IMR-90 (cell line): ENCODE results near the gene TMEM263. TPM values are rescaled to one million over a fixed set of nuclear protein-coding genes. Genes with fewer than 3 reads are reported as not detected.

Source experiments
- ATAC-seq: fragments of 200-7000 bp; cut with Tn5 transposase; 2 replicates; pipeline ENCODE4 v1.9.1; 2020; ENCODE audit warnings: low read depth, mild to moderate bottlenecking, moderate library complexity
- BruUV-seq: library from RNA; stranded (reverse); fragments of 400-500 nt; replicated peaks from 2 replicates; lab custom pipeline; 2021; lab: Mats Ljungman, UMichigan
- CTCF ChIA-PET: fragments of 300-600 bp; formaldehyde crosslinking; extraction: SDS; loops from one replicate; lab custom pipeline; 2021; ENCODE audit warnings: antibody characterized with exemption; lab: Yijun Ruan, JAX
- POLR2A ChIA-PET: fragments of 300-600 bp; sonication (Branson Sonifier 250); formaldehyde crosslinking; loops from one replicate; lab custom pipeline; 2022; ENCODE audit warnings: antibody characterized with exemption; ENCODE audit not compliant: unreplicated experiment; lab: Charles Lee
- DNase-seq: peaks from one replicate; pipeline ENCODE4 v3.0.0; 2013
- H2AFZ ChIP-seq: replicated peaks from 2 replicates; pipeline ENCODE3; 2013; ENCODE audit warnings: low read length, mild to moderate bottlenecking; ENCODE audit not compliant: poor library complexity
- H2AK5ac ChIP-seq: 2 replicates; pipeline ENCODE4 v1.6.1; 2013; ENCODE audit warnings: low read depth, low read length, inconsistent platforms
- H2AK9ac ChIP-seq: replicated peaks from 2 replicates; pipeline ENCODE3; 2013; ENCODE audit warnings: mild to moderate bottlenecking, low read depth, low read length, moderate library complexity; ENCODE audit not compliant: poor library complexity
- H2BK120ac ChIP-seq: 2 replicates; pipeline ENCODE4 v1.6.1; 2013; ENCODE audit warnings: low read depth, low read length, inconsistent platforms
- H2BK15ac ChIP-seq: 3 replicates; pipeline ENCODE4 v1.6.1; 2013; ENCODE audit warnings: low read depth, low read length, inconsistent platforms
- H2BK20ac ChIP-seq: 2 replicates; pipeline ENCODE4 v1.6.1; 2013; ENCODE audit warnings: low read depth, mild to moderate bottlenecking, inconsistent platforms, low read length, moderate library complexity
- H2BK5ac ChIP-seq: 2 replicates; pipeline ENCODE4 v1.6.1; 2013; ENCODE audit warnings: mild to moderate bottlenecking, low read depth, low read length, inconsistent platforms; ENCODE audit not compliant: poor library complexity, severe bottlenecking
- H3K14ac ChIP-seq: replicated peaks from 2 replicates; pipeline ENCODE4 v1.6.1; 2013; ENCODE audit warnings: low read depth, low read length, inconsistent platforms
- H3K18ac ChIP-seq: 2 replicates; pipeline ENCODE4 v1.6.1; 2013; ENCODE audit warnings: low read depth, low read length, control low read depth
- H3K23ac ChIP-seq: 2 replicates; pipeline ENCODE4 v1.6.1; 2013; ENCODE audit warnings: low read depth, low read length, inconsistent platforms
- H3K27ac ChIP-seq: 2 replicates; pipeline ENCODE4 v1.5.1; 2013; ENCODE audit warnings: mild to moderate bottlenecking, control low read depth, low read length; ENCODE audit not compliant: insufficient read depth
- H3K27me3 ChIP-seq: 2 replicates; pipeline ENCODE4 v1.6.1; 2013; ENCODE audit warnings: low read length; ENCODE audit not compliant: control insufficient read depth, insufficient read depth
- H3K36me3 ChIP-seq: 2 replicates; pipeline ENCODE4 v1.6.1; 2013; ENCODE audit warnings: low read length, mixed read lengths; ENCODE audit not compliant: control insufficient read depth, insufficient read depth
- H3K4ac ChIP-seq: 2 replicates; pipeline ENCODE4 v1.6.1; 2013; ENCODE audit warnings: low read depth, low read length, inconsistent platforms
- H3K4me1 ChIP-seq: 2 replicates; pipeline ENCODE4 v1.6.1; 2013; ENCODE audit warnings: low read length, mixed read lengths; ENCODE audit not compliant: control insufficient read depth, insufficient read depth
- H3K4me2 ChIP-seq: 2 replicates; pipeline ENCODE4 v1.6.1; 2013; ENCODE audit warnings: low read depth, mild to moderate bottlenecking, control low read depth, low read length, moderate library complexity
- H3K4me3 ChIP-seq: 2 replicates; pipeline ENCODE4 v1.5.1; 2013; ENCODE audit warnings: low read depth, mild to moderate bottlenecking, control low read depth, low read length, moderate library complexity; ENCODE audit not compliant: insufficient read depth
- H3K56ac ChIP-seq: 2 replicates; pipeline ENCODE4 v1.6.1; 2013; ENCODE audit warnings: low read length, inconsistent platforms; ENCODE audit not compliant: insufficient read depth; ENCODE audit errors: extremely low read depth
- H3K79me1 ChIP-seq, 2 experiments: 2 replicates each; pipeline ENCODE4 v1.6.1; 2013; ENCODE audit warnings: low read length in 2 of 2, inconsistent platforms in 1 of 2, low read depth in 1 of 2
- H3K9ac ChIP-seq: 2 replicates; pipeline ENCODE4 v1.6.1; 2013; ENCODE audit warnings: low read depth, low read length, control low read depth
- H3K9me1 ChIP-seq: 2 replicates; pipeline ENCODE4 v1.6.1; 2013; ENCODE audit warnings: low read length, inconsistent platforms; ENCODE audit not compliant: insufficient read depth
- H3K9me3 ChIP-seq: 2 replicates; pipeline ENCODE4 v1.6.1; 2013; ENCODE audit warnings: low read length; ENCODE audit not compliant: control insufficient read depth, insufficient read depth
- H4K20me1 ChIP-seq: 2 replicates; pipeline ENCODE4 v1.6.1; 2013; ENCODE audit warnings: low read length, inconsistent platforms; ENCODE audit not compliant: insufficient read depth
- H4K5ac ChIP-seq: 2 replicates; pipeline ENCODE4 v1.6.1; 2013; ENCODE audit warnings: mild to moderate bottlenecking, low read depth, low read length, control low read depth
- H4K8ac ChIP-seq, 2 experiments: 2 replicates each; pipeline ENCODE4 v1.6.1; 2013; ENCODE audit warnings: low read depth in 2 of 2, low read length in 2 of 2, control low read depth in 1 of 2, inconsistent platforms in 1 of 2
- H4K91ac ChIP-seq: 2 replicates; pipeline ENCODE4 v1.6.1; 2013; ENCODE audit warnings: low read depth, low read length, inconsistent platforms; ENCODE audit not compliant: insufficient read depth
- BHLHE40 ChIP-seq: fragments of 150-350 bp; IDR thresholded peaks from 2 replicates; pipeline ENCODE4 v1.6.1; 2016; ENCODE audit warnings: mild to moderate bottlenecking, low read depth, low read length
- CHD1 ChIP-seq: IDR thresholded peaks from 2 replicates; pipeline ENCODE4 v1.6.1; 2012; ENCODE audit warnings: low read depth, low read length, improper control_type of control experiment
- MAFK ChIP-seq: IDR thresholded peaks from 2 replicates; pipeline ENCODE4 v1.6.1; 2012; ENCODE audit warnings: low read depth, low read length, improper control_type of control experiment
- MAZ ChIP-seq: IDR thresholded peaks from 2 replicates; pipeline ENCODE4 v1.6.1; 2012; ENCODE audit warnings: low read depth, mild to moderate bottlenecking, low read length, improper control_type of control experiment, moderate library complexity, borderline replicate concordance
- MXI1 ChIP-seq: IDR thresholded peaks from 2 replicates; pipeline ENCODE4 v1.6.1; 2012; ENCODE audit warnings: low read depth, mild to moderate bottlenecking, low read length, moderate library complexity, borderline replicate concordance
- POLR2A ChIP-seq: IDR thresholded peaks from 2 replicates; pipeline ENCODE4 v1.6.1; 2012; ENCODE audit warnings: mild to moderate bottlenecking, low read depth, low read length
- RAD21 ChIP-seq: IDR thresholded peaks from 2 replicates; pipeline ENCODE4 v1.6.1; 2012; ENCODE audit warnings: low read length, improper control_type of control experiment
- SMC3 ChIP-seq: fragments of 150-350 bp; IDR thresholded peaks from 2 replicates; pipeline ENCODE4 v1.6.1; 2016; ENCODE audit warnings: low read depth, mild to moderate bottlenecking, antibody characterized with exemption, low read length, moderate library complexity
- WGBS, 2 experiments: methylation state at CpG; one replicate each; pipeline versions ENCODE4 v1.1.5 to v1.1.7; 2013; ENCODE audit warnings: missing lambda C conversion rate in 2 of 2; ENCODE audit not compliant: insufficient read length in 1 of 2; ENCODE audit errors: extremely low coverage in 2 of 2; 5-methylcytosine and 5-hydroxymethylcytosine counted together
- dilution Hi-C: fragments of 300-500 bp; cut with HindIII; formaldehyde crosslinking; loops from one replicate; pipeline ENCODE4 v1.14.3; 2018; ENCODE audit warnings: low sequenced_read_pairs; ENCODE audit not compliant: unreplicated experiment
- in situ Hi-C: fragments of 300-500 bp; cut with MboI; formaldehyde crosslinking; loops from 3 replicates; pipeline ENCODE4 v1.14.3; 2019; ENCODE audit warnings: low sequenced_read_pairs, inconsistent platforms, mixed read lengths
- intact Hi-C: fragments of 100-400 bp; cut with micrococcal nuclease; formaldehyde crosslinking; loops from 2 replicates; pipeline ENCODE4 v1.10.0; 2022
- polyA plus RNA-seq, 3 experiments: library from polyadenylated mRNA; depleted of rRNA; stranded (reverse); fragments of >200 nt; gene quantifications; 2 replicates each; pipeline ENCODE4 v1.2.3, GENCODE V29; 2012; ENCODE audit warnings: low replicate concordance in 1 of 3
- total RNA-seq: library from RNA; depleted of rRNA; stranded (reverse); fragments of >200 nt; gene quantifications from 2 replicates; pipeline ENCODE4 v1.2.3, GENCODE V29; 2012
- TF ChIP-seq, protein P1 (sequence below): fragments of 150-350 bp; IDR thresholded peaks from 2 replicates; pipeline ENCODE4 v1.6.1; 2016; ENCODE audit warnings: low read depth, mild to moderate bottlenecking, low read length, moderate library complexity, borderline replicate concordance
- TF ChIP-seq, protein P2 (sequence below): conservative IDR thresholded peaks from 2 replicates; pipeline ENCODE4 v1.5.1; 2012; ENCODE audit warnings: mild to moderate bottlenecking, low read depth, low read length, improper control_type of control experiment

Gene TMEM263
- total and polyA plus RNA-seq, 2 of the 4 experiments (the other 2 are of a cell fraction), result 47.9 to 99.7 TPM

- H2BK15ac ChIP-seq, result no peak overlapping the region
- no peak overlapping the region for H2BK120ac ChIP-seq
- ATAC-seq, result no peak
- H3K56ac ChIP-seq, result no peak overlapping the region
- no peak overlapping the region for H3K18ac ChIP-seq
- H2AK5ac ChIP-seq, result no peak overlapping the region
- no peaks in the 10 kb centered on the region for H3K9me1 ChIP-seq
- CTCF ChIA-PET, result no interaction called here
- H3K27me3 ChIP-seq, result peaks cover 4% of the 10 kb centered on the region; the same call in 1 of the 2 replicates
- in situ Hi-C loops, result loop anchor here (10.0 kb wide), 1 partner anchor 677 kb away; no protein-coding TSS in a partner anchor
- no peak for DNase-seq
- H2AFZ ChIP-seq, result no peak overlapping the region
- no peak overlapping the region for H4K91ac ChIP-seq
- no peak overlapping the region for H2BK20ac ChIP-seq
- TF ChIP-seq MXI1, result no peak
- TF ChIP-seq, protein P1, sequence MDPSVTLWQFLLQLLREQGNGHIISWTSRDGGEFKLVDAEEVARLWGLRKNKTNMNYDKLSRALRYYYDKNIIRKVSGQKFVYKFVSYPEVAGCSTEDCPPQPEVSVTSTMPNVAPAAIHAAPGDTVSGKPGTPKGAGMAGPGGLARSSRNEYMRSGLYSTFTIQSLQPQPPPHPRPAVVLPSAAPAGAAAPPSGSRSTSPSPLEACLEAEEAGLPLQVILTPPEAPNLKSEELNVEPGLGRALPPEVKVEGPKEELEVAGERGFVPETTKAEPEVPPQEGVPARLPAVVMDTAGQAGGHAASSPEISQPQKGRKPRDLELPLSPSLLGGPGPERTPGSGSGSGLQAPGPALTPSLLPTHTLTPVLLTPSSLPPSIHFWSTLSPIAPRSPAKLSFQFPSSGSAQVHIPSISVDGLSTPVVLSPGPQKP, result no peak
- no peak for TF ChIP-seq BHLHE40
- TF ChIP-seq POLR2A, result no peak
- TF ChIP-seq, protein P2, sequence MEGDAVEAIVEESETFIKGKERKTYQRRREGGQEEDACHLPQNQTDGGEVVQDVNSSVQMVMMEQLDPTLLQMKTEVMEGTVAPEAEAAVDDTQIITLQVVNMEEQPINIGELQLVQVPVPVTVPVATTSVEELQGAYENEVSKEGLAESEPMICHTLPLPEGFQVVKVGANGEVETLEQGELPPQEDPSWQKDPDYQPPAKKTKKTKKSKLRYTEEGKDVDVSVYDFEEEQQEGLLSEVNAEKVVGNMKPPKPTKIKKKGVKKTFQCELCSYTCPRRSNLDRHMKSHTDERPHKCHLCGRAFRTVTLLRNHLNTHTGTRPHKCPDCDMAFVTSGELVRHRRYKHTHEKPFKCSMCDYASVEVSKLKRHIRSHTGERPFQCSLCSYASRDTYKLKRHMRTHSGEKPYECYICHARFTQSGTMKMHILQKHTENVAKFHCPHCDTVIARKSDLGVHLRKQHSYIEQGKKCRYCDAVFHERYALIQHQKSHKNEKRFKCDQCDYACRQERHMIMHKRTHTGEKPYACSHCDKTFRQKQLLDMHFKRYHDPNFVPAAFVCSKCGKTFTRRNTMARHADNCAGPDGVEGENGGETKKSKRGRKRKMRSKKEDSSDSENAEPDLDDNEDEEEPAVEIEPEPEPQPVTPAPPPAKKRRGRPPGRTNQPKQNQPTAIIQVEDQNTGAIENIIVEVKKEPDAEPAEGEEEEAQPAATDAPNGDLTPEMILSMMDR, result no peak
- TF ChIP-seq MAFK, result no peak
- TF ChIP-seq RAD21, result no peak
- no peak for TF ChIP-seq MAZ
- TF ChIP-seq CHD1, result no peak
- no peak for TF ChIP-seq SMC3
- H4K20me1 ChIP-seq, result no peaks in the 10 kb centered on the region
- H3K4me1 ChIP-seq, result no peaks in the 10 kb centered on the region
- H3K36me3 ChIP-seq, result no peaks in the 10 kb centered on the region
- BruUV-seq, result no TSS peak
- H3K27ac ChIP-seq, result no peak overlapping the region
- POLR2A ChIA-PET, result no interaction called here
- H4K5ac ChIP-seq, result no peak overlapping the region
- WGBS, 2 experiments, result no CpG with 5 or more reads among the region's 6 CpGs
- H3K14ac ChIP-seq, result no peak overlapping the region
- intact Hi-C loops, result loop anchor here (10.0 kb wide), 1 partner anchor 137 kb away; the partner anchor contains the start of gene RIC8B
- H4K8ac ChIP-seq, result no peak overlapping the region
- H2AK9ac ChIP-seq, result peak overlapping the region; percentile 19
- no peak overlapping the region for H3K4me3 ChIP-seq
- H3K9ac ChIP-seq, result no peak overlapping the region
- dilution Hi-C loops, result loop anchor here (25.0 kb wide), 1 partner anchor 524 kb away; no protein-coding TSS in a partner anchor
- H3K9me3 ChIP-seq, result no peaks in the 10 kb centered on the region
- H3K4me2 ChIP-seq, result no peak overlapping the region
- H3K79me1 ChIP-seq, result no peaks in the 10 kb centered on the region
- no peak overlapping the region for H3K4ac ChIP-seq
- H2BK5ac ChIP-seq, result no peak overlapping the region
- H3K23ac ChIP-seq, result no peak overlapping the region
Observed at GRCh38 chr12:106911581-106911980, 44.1 kb upstream of the TMEM263 start.
